Measurements from ENCODE around the gene FAM83E. TPM values are rescaled to one million over a fixed set of nuclear protein-coding genes. Genes with fewer than 3 reads are reported as not detected.

The FAM83E gene
- total RNA-seq, 1 donor from 2014 or later = 1.1 TPM

DNA sequence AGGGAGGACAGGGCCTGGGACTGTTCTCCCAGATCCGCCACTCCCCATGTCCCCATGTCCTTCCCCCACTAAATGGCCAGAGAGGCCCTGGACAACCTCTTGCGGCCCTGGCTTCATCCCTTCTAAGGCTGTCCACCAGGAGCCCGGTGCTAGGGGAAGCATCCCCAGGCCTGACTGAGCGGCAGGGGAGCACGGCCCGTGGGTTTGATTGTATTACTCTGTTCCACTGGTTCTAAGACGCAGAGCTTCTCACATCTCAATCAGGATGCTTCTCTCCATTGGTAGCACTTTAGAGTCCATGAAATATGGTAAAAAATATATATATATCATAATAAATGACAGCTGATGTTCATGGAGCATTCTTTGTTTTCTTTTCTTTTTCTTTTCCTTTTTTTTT, 7.5 kb downstream of the FAM83E start:
- no peak for TF ChIP-seq CTCF (IDR thresholded peaks at IDR 0.05)
- Mint-ChIP-seq H3K27ac (ENCODE audit: unreplicated experiment) (no peak overlapping the region), H3K36me3 (ENCODE audit: unreplicated experiment) (no peaks in the 10 kb centered on the region), H3K4me1 (ENCODE audit: unreplicated experiment) (peaks cover 2% of the 10 kb centered on the region), H3K27me3 (ENCODE audit: unreplicated experiment) (no peaks in the 10 kb centered on the region), H3K4me3 (ENCODE audit: unreplicated experiment) (no peak overlapping the region), H3K9me3 (ENCODE audit: unreplicated experiment) (no peaks in the 10 kb centered on the region)
- DNase-seq (ENCODE audit: extremely low spot score, unreplicated experiment) = no peak

- Mint-ChIP-seq H3K9me3 (ENCODE audit: unreplicated experiment) (no peaks in the 10 kb centered on the region), H3K36me3 (ENCODE audit: unreplicated experiment) (no peaks in the 10 kb centered on the region), H3K4me1 (ENCODE audit: unreplicated experiment) (peaks cover 2% of the 10 kb centered on the region), H3K27me3 (ENCODE audit: unreplicated experiment) (no peaks in the 10 kb centered on the region), H3K27ac (ENCODE audit: unreplicated experiment) (no peak within 1 kb of the TSS), H3K4me3 (ENCODE audit: unreplicated experiment) (no peak within 1 kb of the TSS)
- no peak for TF ChIP-seq CTCF (IDR thresholded peaks at IDR 0.05)
- DNase-seq (ENCODE audit: extremely low spot score, unreplicated experiment) = no peak
These were observed 8.2 kb downstream of the FAM83E start, which contains the start of gene SPACA4 for GRCh38 chr19:48606463-48607358. SPACA4 (plus strand) TSS chr19:48606742; CDS start chr19:48606979, 237 bp downstream.

GRCh38 chr19:48603850-48604249, 11.0 kb downstream of the FAM83E start:
- H3K27ac Mint-ChIP-seq (ENCODE audit: unreplicated experiment) = no peak overlapping the region
- TF ChIP-seq CTCF (IDR thresholded peaks at IDR 0.05) = no peak

GRCh38 chr19:48603449-48603848, 11.4 kb downstream of the FAM83E start:
- no peaks in the 10 kb centered on the region for H3K4me1 Mint-ChIP-seq (ENCODE audit: unreplicated experiment)
- H3K9me3 Mint-ChIP-seq (ENCODE audit: unreplicated experiment) = no peaks in the 10 kb centered on the region
- no peaks in the 10 kb centered on the region for H3K36me3 Mint-ChIP-seq (ENCODE audit: unreplicated experiment)
- H3K27me3 Mint-ChIP-seq (ENCODE audit: unreplicated experiment) = peaks cover 4% of the 10 kb centered on the region
- H3K27ac Mint-ChIP-seq (ENCODE audit: unreplicated experiment) = no peak overlapping the region
- TF ChIP-seq CTCF (IDR thresholded peaks at IDR 0.05) = no peak
- no peak for DNase-seq (ENCODE audit: extremely low spot score, unreplicated experiment)
- no peak overlapping the region for H3K4me3 Mint-ChIP-seq (ENCODE audit: unreplicated experiment)

More at GRCh38 chr19:48603850-48604249, 11.0 kb downstream of the FAM83E start:
- peaks cover under 1% of the 10 kb centered on the region for H3K4me1 Mint-ChIP-seq (ENCODE audit: unreplicated experiment)
- H3K9me3 Mint-ChIP-seq (ENCODE audit: unreplicated experiment) = no peaks in the 10 kb centered on the region
- no peaks in the 10 kb centered on the region for H3K36me3 Mint-ChIP-seq (ENCODE audit: unreplicated experiment)
- no peak for DNase-seq (ENCODE audit: extremely low spot score, unreplicated experiment)
- H3K27me3 Mint-ChIP-seq (ENCODE audit: unreplicated experiment) = peaks cover under 1% of the 10 kb centered on the region
- H3K4me3 Mint-ChIP-seq (ENCODE audit: unreplicated experiment) = no peak overlapping the region

GRCh38 chr19:48603001-48603400, 11.9 kb downstream of the FAM83E start:
- Mint-ChIP-seq H3K36me3 (ENCODE audit: unreplicated experiment) (no peaks in the 10 kb centered on the region), H3K27ac (ENCODE audit: unreplicated experiment) (no peak overlapping the region), H3K9me3 (ENCODE audit: unreplicated experiment) (no peaks in the 10 kb centered on the region), H3K27me3 (ENCODE audit: unreplicated experiment) (peaks cover 4% of the 10 kb centered on the region), H3K4me3 (ENCODE audit: unreplicated experiment) (no peak overlapping the region), H3K4me1 (ENCODE audit: unreplicated experiment) (no peaks in the 10 kb centered on the region)
- TF ChIP-seq CTCF (IDR thresholded peaks at IDR 0.05) = no peak
- no peak for DNase-seq (ENCODE audit: extremely low spot score, unreplicated experiment)
